PC-3 (cell line): ENCODE results near the gene PPFIBP2.

Source experiments
- CTCF ChIP-seq: fragments of 300-600 bp; sonication (generic); conservative IDR thresholded peaks from 2 replicates; pipeline ENCODE4 v1.5.1; 2017; ENCODE audit warnings: antibody characterized with exemption, low read depth, mild to moderate bottlenecking, low read length
- EZH2 ChIP-seq: fragments of 300-600 bp; sonication (generic); IDR thresholded peaks from one replicate; pipeline ENCODE4 v1.6.1; 2017; ENCODE audit warnings: antibody characterized with exemption, mild to moderate bottlenecking, low read length; ENCODE audit not compliant: unreplicated experiment

GRCh38 chr11:7582338-7582985, 68.7 kb downstream of the PPFIBP2 start:
- TF ChIP-seq CTCF (no peak), EZH2 (no peak)
